K562 (cell line): ENCODE measurements around the gene PRKCE. TPM values are rescaled to one million over a fixed set of nuclear protein-coding genes. Genes with fewer than 3 reads are reported as not detected.

ENCODE experiments used
- ATAC-seq: fragments of 200-7000 bp; cut with Tn5 transposase; 3 replicates; pipeline ENCODE4 v1.9.1; 2020; ENCODE audit warnings: moderate library complexity
- BruUV-seq: library from RNA; stranded (reverse); fragments of 400-500 nt; replicated peaks from 2 replicates; lab custom pipeline; 2021; lab: Mats Ljungman, UMichigan
- CTCF ChIA-PET: fragments of 300-600 bp; formaldehyde crosslinking; extraction: SDS; loops from one replicate; lab custom pipeline; 2021; ENCODE audit warnings: low intra/inter-chr PET ratio; lab: Yijun Ruan, JAX
- POLR2A ChIA-PET: fragments of 300-600, 350-650 bp; sonication (Branson Sonifier 250); formaldehyde crosslinking; extraction: SDS; loops from one replicate; lab custom pipeline; 2021; ENCODE audit warnings: antibody characterized with exemption, inconsistent platforms; lab: Yijun Ruan, JAX
- DNase-seq, 4 experiments: peaks; one replicate each; pipeline versions ENCODE4 v3.0.0 to v3.0.0-alpha.2; 2011 to 2018; ENCODE audit warnings: low spot score in 3 of 4, mixed read lengths in 3 of 4; ENCODE audit errors: extremely low read depth in 1 of 4
- FAIRE-seq: peaks from 2 replicates; lab custom pipeline; 2011; peaks lifted over from hg19 to GRCh38; lab: Jason Lieb, UNC
- H2AFZ ChIP-seq: 2 replicates; pipeline ENCODE4 v1.6.0; 2011; ENCODE audit warnings: low read depth, low read length, control low read depth, inconsistent platforms
- H3K27ac ChIP-seq: fragments of 200-600 bp; 3 replicates; pipeline ENCODE4 v1.8.0; 2011; ENCODE audit warnings: low read depth, mild to moderate bottlenecking, control low read depth, inconsistent platforms, low read length, moderate library complexity, mixed read lengths; ENCODE audit errors: extremely low read depth
- H3K27me3 ChIP-seq, 2 experiments: fragments of 300-600 bp in 1 of 2; 2 replicates in 1 of 2; 3 replicates in 1 of 2; pipeline versions ENCODE4 v1.6.0 to v1.8.0; 2011; ENCODE audit warnings: inconsistent platforms in 2 of 2, low read length in 2 of 2, mild to moderate bottlenecking in 1 of 2, mixed read lengths in 1 of 2, moderate library complexity in 1 of 2; ENCODE audit not compliant: control insufficient read depth in 2 of 2, insufficient read depth in 2 of 2
- H3K36me3 ChIP-seq: fragments of 300-600 bp; 3 replicates; pipeline ENCODE4 v1.8.0; 2011; ENCODE audit warnings: mild to moderate bottlenecking, low read length, inconsistent platforms; ENCODE audit not compliant: control insufficient read depth, insufficient read depth
- H3K4me1 ChIP-seq, 2 experiments: fragments of 200-600 bp in 1 of 2; replicated peaks in 1 of 2; 2 replicates in 1 of 2; 3 replicates in 1 of 2; pipeline versions ENCODE4 v1.5.1 to v1.8.0; 2011; ENCODE audit warnings: inconsistent platforms in 2 of 2, low read length in 2 of 2, mild to moderate bottlenecking in 1 of 2, mixed read lengths in 1 of 2, moderate library complexity in 1 of 2; ENCODE audit not compliant: control insufficient read depth in 2 of 2, insufficient read depth in 2 of 2
- H3K4me2 ChIP-seq: 2 replicates; pipeline ENCODE4 v1.6.1; 2011; ENCODE audit warnings: low read length, control low read depth, inconsistent platforms, mixed read lengths; ENCODE audit not compliant: insufficient read depth
- H3K4me3 ChIP-seq: fragments of 200-600 bp; sonication (generic), shearing (Covaris generic); 2 replicates; pipeline ENCODE4 v1.5.1; 2016; ENCODE audit warnings: control low read depth, inconsistent platforms
- H3K79me2 ChIP-seq: fragments of 200-600 bp; 3 replicates; pipeline ENCODE4 v1.8.0; 2011; ENCODE audit warnings: low read length, inconsistent platforms; ENCODE audit not compliant: control insufficient read depth, insufficient read depth
- H3K9ac ChIP-seq, 2 experiments: 2 replicates each; pipeline versions ENCODE4 v1.6.0 to v1.6.1; 2011; ENCODE audit warnings: low read depth in 2 of 2, low read length in 2 of 2, control low read depth in 1 of 2, inconsistent platforms in 1 of 2, mild to moderate bottlenecking in 1 of 2, mixed read lengths in 1 of 2; ENCODE audit not compliant: insufficient read depth in 1 of 2
- H3K9me1 ChIP-seq: one replicate; pipeline ENCODE4 v1.6.0; 2011; ENCODE audit warnings: inconsistent platforms, mild to moderate bottlenecking, low read length, moderate library complexity; ENCODE audit not compliant: control insufficient read depth, insufficient read depth
- H3K9me3 ChIP-seq: replicated peaks from 2 replicates; pipeline ENCODE4 v1.5.1; 2011; ENCODE audit warnings: low read depth, low read length, inconsistent platforms; ENCODE audit not compliant: control insufficient read depth, insufficient read depth
- H4K20me1 ChIP-seq: replicated peaks from 2 replicates; pipeline ENCODE4 v1.6.1; 2011; ENCODE audit warnings: low read length, inconsistent platforms, mixed read lengths; ENCODE audit not compliant: control insufficient read depth, insufficient read depth
- ETV6 ChIP-seq, 3 experiments: fragments of 150-350 bp in 1 of 3; sonication (generic) in 1 of 3; formaldehyde crosslinking in 1 of 3; IDR thresholded peaks; 2 replicates each; pipeline versions ENCODE4 v1.6.1 to v1.8.0; 2014 to 2022; ENCODE audit warnings: borderline replicate concordance in 2 of 3, low read depth in 2 of 3, antibody characterized with exemption in 1 of 3, low read length in 1 of 3, mild to moderate bottlenecking in 1 of 3, missing genetic modification reagents in 1 of 3
- ILF3 ChIP-seq: fragments of 450-650 bp; IDR thresholded peaks from 2 replicates; pipeline ENCODE4 v1.6.1; 2018; ENCODE audit warnings: antibody characterized with exemption, mild to moderate bottlenecking, moderate library complexity, borderline replicate concordance
- L3MBTL2 ChIP-seq: fragments of 450-650 bp; IDR thresholded peaks from 2 replicates; pipeline ENCODE4 v1.6.1; 2016; ENCODE audit warnings: mild to moderate bottlenecking, moderate library complexity
- TCF7L2 ChIP-seq: fragments of 150-350 bp; IDR thresholded peaks from 2 replicates; pipeline ENCODE4 v1.6.1; 2016; ENCODE audit warnings: low read depth, mild to moderate bottlenecking, low read length, moderate library complexity
- TOE1 ChIP-seq, 2 experiments: fragments of 450-650 bp in 1 of 2; sonication (generic) in 1 of 2; formaldehyde crosslinking in 1 of 2; IDR thresholded peaks; 2 replicates each; pipeline versions ENCODE4 v1.7.1 to v1.8.0; 2016 to 2022; ENCODE audit warnings: borderline replicate concordance in 2 of 2, mild to moderate bottlenecking in 2 of 2, antibody characterized with exemption in 1 of 2, inconsistent platforms in 1 of 2, low read depth in 1 of 2, missing genetic modification reagents in 1 of 2, moderate library complexity in 1 of 2
- ZNF586 ChIP-seq: fragments of 450-650 bp; formaldehyde crosslinking; conservative IDR thresholded peaks from 2 replicates; pipeline ENCODE4 v1.4.0; 2020; ENCODE audit warnings: mild to moderate bottlenecking, moderate library complexity
- WGBS: fragments of 100-300 bp; shearing (Covaris generic); methylation state at CpG from one replicate; pipeline ENCODE4 v1.1.6; 2016; ENCODE audit warnings: low coverage, mixed read lengths; ENCODE audit not compliant: insufficient coverage; ENCODE audit errors: missing lambda C conversion rate; 5-methylcytosine and 5-hydroxymethylcytosine counted together
- in situ Hi-C: fragments of 300-500 bp; cut with MboI; formaldehyde crosslinking; loops from 4 replicates; pipeline ENCODE4 v1.15.0; 2018; ENCODE audit warnings: inconsistent platforms, mixed read lengths
- intact Hi-C: fragments of 100-400 bp; cut with micrococcal nuclease; formaldehyde crosslinking; loops from 2 replicates; pipeline ENCODE4 v1.14.2; 2022
- polyA plus RNA-seq, 8 experiments: library from polyadenylated mRNA; depleted of rRNA in 4 of 8; stranded (reverse) in 5 of 8; unstranded in 3 of 8; fragments of >200 nt; fragmentation: Nextera tagmentation in 2 of 8; fragmentation: Illumina TruSeq in 1 of 8; extraction: Ambion mirVana in 2 of 8; extraction: Trizol in 1 of 8; gene quantifications; 2 replicates each; pipeline versions ENCODE4 v1.2.1 to v1.2.3, GENCODE V29; 2011 to 2014; ENCODE audit warnings: inconsistent platforms in 1 of 8, missing spikeins in 1 of 8
- total RNA-seq, 7 experiments: library from RNA; depleted of rRNA in 6 of 7; stranded (reverse); fragments of >200 nt in 6 of 7; fragmentation: Illumina TruSeq in 2 of 7; extraction: Trizol in 2 of 7; gene quantifications; 2 replicates each; pipeline versions ENCODE4 v1.2.1 to v1.2.3, GENCODE V29; 2011 to 2021; ENCODE audit warnings: low replicate concordance in 1 of 7

PRKCE gene
- total and polyA plus RNA-seq, 9 of the 15 experiments (the other 6 are each of a cell fraction or from before 2014, with no cell fraction given): 0.06 to 1.0 (median 0.22) TPM; not detected in 1

DNA sequence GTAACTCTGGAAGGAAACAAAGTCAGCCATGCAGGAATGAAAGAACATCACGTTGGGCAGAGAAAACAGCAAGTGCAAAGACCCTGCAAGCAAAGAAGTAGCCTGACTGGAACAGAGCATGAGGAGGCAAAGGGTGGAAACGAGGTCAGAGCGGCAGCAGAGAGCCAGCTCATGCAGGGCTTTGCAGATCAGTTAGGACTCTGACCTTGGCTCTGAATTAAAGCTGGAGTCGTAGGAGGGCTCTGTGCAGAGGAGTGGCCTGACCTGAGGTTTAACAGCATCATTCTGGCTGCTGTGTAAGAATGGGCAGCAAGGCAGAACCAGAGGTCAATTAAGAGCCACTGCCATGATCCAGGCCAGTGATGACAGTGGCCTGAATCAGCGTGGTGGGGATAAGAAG lies 220.7 kb downstream of the PRKCE start:
- no peaks in the 10 kb centered on the region for H3K4me1 ChIP-seq
- H2AFZ ChIP-seq: no peak overlapping the region
- ChIA-PET CTCF (no interaction called here), POLR2A (no interaction called here)
- DNase-seq: no peak
- H3K4me3 ChIP-seq: no peak overlapping the region
- H3K27ac ChIP-seq: no peak overlapping the region
- ATAC-seq: no peak
- no peaks in the 10 kb centered on the region for H3K79me2 ChIP-seq
- TF ChIP-seq TCF7L2 (no peak), TOE1 (IDR thresholded peaks at IDR 0.05; ENCODE audit: borderline replicate concordance) (no peak), TOE1 (CRISPR knock-in tag; IDR thresholded peaks at IDR 0.05; ENCODE audit: borderline replicate concordance, low read depth) (no peak), ZNF586 (CRISPR knock-in tag) (no peak), ILF3 (no peak), ETV6 (IDR thresholded peaks at IDR 0.05; ENCODE audit: borderline replicate concordance in 1 of 2, low read depth in 2 of 2, low read length in 1 of 2) (no peak), ETV6 (CRISPR knock-in tag; IDR thresholded peaks at IDR 0.05; ENCODE audit: borderline replicate concordance) (no peak), L3MBTL2 (no peak)
- FAIRE-seq: no peak
- peaks cover 0 to 24% of the 10 kb centered on the region in 2 experiments; a peak in 4 of 5 replicates for H3K27me3 ChIP-seq
- no peaks in the 10 kb centered on the region for H4K20me1 ChIP-seq
- no peaks in the 10 kb centered on the region for H3K9me1 ChIP-seq
- no peaks in the 10 kb centered on the region for H3K9me3 ChIP-seq
- in situ Hi-C loops: no loop called here
- H3K9ac ChIP-seq: no peak overlapping the region
- WGBS: 1% methylated on average over 5 of the region's 5 CpGs
- intact Hi-C loops: no loop called here
- no peaks in the 10 kb centered on the region for H3K36me3 ChIP-seq
- H3K4me2 ChIP-seq: no peak overlapping the region
- BruUV-seq: no TSS peak
